ENCODE results near the gene ZNF556.

DNA sequence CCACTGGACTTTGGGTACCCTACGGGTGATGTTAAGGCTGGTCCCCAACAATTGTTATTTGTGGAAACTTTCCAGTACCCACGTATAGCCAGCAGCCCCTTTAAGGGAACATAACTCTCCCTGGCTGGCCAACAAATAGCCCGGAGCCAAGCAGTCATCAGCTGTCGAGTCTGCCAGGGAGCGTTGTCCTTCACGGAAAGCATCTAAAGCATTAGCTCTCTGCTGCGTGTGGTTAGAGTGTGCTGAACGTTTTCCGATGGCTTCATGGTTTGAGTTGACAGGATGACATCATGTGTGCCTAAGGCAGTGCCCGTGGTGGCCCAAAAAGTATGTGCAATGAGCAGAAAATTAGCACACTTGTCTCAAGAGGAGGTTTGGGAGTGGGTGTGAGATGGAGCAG, 3.3 kb upstream of the ZNF556 start:
- TF ChIP-seq POLR2A (IDR thresholded peaks at IDR 0.05), result no peak
- TF ChIP-seq, protein P1, sequence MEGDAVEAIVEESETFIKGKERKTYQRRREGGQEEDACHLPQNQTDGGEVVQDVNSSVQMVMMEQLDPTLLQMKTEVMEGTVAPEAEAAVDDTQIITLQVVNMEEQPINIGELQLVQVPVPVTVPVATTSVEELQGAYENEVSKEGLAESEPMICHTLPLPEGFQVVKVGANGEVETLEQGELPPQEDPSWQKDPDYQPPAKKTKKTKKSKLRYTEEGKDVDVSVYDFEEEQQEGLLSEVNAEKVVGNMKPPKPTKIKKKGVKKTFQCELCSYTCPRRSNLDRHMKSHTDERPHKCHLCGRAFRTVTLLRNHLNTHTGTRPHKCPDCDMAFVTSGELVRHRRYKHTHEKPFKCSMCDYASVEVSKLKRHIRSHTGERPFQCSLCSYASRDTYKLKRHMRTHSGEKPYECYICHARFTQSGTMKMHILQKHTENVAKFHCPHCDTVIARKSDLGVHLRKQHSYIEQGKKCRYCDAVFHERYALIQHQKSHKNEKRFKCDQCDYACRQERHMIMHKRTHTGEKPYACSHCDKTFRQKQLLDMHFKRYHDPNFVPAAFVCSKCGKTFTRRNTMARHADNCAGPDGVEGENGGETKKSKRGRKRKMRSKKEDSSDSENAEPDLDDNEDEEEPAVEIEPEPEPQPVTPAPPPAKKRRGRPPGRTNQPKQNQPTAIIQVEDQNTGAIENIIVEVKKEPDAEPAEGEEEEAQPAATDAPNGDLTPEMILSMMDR (IDR thresholded peaks at IDR 0.05), result no peak

All from uterus (tissue), 2 donors.